ENCODE measurements around the gene CERS6.

CERS6 gene

DNA sequence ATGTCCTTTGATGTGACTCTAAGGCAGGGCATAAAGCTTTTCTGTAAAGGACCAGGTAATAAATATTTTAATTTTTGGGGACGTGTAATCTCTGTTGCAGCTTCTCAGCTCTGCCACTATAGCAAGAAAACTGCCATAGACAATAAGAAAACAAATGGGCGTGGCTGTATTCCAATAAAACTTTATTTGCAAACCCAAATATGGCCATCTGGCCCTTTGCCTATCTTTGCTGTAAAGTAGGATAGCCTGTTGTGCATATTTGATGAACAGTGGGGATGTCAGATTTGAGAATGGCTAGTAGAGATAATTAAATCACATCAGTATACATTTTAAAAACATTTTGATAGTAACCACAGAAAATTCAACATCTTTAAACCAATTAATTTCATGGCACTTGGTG is 250.7 kb downstream of the CERS6 start:
- TF ChIP-seq L3MBTL2 (conservative IDR thresholded peaks at IDR 0.05) (no peak), ELF4 (IDR thresholded peaks at IDR 0.05) (no peak), FOXK2 (IDR thresholded peaks at IDR 0.05) (no peak), LEF1 (IDR thresholded peaks at IDR 0.05; ENCODE audit: borderline replicate concordance) (no peak), ARNT (IDR thresholded peaks at IDR 0.05) (no peak)
- CTCF ChIA-PET, result interaction anchor here (0.9 kb wide), 1 partner anchor 360 kb away, joined by 5 read pairs; no protein-coding TSS in a partner anchor
- no peak for DNase-seq (ENCODE audit: extremely low spot score)
- POLR2A ChIA-PET, result no interaction called here

DNA sequence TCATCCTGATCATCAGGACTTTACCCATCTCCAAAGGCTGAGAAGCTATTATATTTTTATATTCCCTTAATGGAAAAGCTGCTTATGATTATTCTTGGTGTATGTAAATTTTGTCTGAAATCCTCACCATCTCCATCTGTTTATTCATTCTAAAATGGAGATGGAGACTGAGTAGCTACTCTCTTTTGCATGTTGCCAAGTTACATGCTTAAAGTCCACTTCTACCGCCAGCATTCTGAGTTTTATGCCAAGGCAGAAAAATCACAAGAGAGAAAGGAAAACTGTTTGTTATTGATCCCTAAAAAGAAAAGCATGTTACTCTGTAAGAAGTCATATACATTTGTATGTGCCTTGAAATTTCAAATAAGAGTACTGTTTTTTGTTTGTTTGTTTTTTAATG is 252.0 kb downstream of the CERS6 start:
- no peak for DNase-seq (ENCODE audit: extremely low spot score)
- TF ChIP-seq PKNOX1 (IDR thresholded peaks at IDR 0.05) (no peak), BHLHE40 (IDR thresholded peaks at IDR 0.05; ENCODE audit: borderline replicate concordance) (no peak), ELF4 (IDR thresholded peaks at IDR 0.05) (no peak), L3MBTL2 (conservative IDR thresholded peaks at IDR 0.05) (no peak), NFRKB (IDR thresholded peaks at IDR 0.05) (no peak), ZNF384 (IDR thresholded peaks at IDR 0.05) (no peak), SP1 (IDR thresholded peaks at IDR 0.05) (no peak), LEF1 (IDR thresholded peaks at IDR 0.05; ENCODE audit: borderline replicate concordance) (no peak), FOXM1 (IDR thresholded peaks at IDR 0.05; ENCODE audit: borderline replicate concordance) (no peak)
- ChIA-PET CTCF (no interaction called here), POLR2A (no interaction called here)

DNA sequence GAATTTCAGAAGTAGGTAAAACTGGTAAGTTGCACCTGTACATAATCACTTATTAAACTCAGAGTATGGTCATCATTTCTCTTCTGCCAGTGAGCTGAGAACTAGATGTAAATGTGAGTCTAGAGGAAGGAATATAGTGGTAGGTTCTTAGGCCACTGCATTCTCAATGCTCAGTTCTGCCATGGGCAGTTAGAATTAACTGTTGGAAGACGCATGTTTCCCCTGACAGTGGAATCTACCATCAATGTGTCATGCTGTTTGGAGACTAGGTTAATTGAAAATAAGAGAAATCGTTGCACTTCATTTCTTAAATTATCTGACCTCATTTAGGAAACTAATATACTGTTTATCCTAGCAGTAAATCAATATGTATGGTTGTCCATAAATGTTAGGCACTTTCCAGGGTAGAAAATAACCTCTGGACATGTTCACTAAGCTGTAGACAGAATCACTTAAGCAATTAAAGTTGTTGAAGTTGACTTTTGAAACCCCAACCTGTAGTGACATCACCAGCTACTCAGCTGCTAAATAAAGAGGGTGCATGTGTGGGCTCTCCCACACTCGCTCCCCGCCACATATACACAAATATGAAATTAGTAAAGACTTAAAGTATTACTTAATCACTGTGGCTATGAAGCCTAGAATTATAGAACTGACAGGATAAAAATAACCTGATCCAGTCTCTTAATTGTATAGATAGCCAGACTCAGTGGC is 254.8 kb downstream of the CERS6 start:
- ChIA-PET CTCF (interaction anchor here (0.6 kb wide), 1 partner anchor 120 kb away, joined by 3 read pairs; no protein-coding TSS in a partner anchor), POLR2A (no interaction called here)
- DNase-seq (ENCODE audit: extremely low spot score), result no peak
- TF ChIP-seq SUZ12 (IDR thresholded peaks at IDR 0.05), result no peak
- no peak for TF ChIP-seq FOXA1 (IDR thresholded peaks at IDR 0.05)
- no peak for TF ChIP-seq LEF1 (IDR thresholded peaks at IDR 0.05; ENCODE audit: borderline replicate concordance)
- no peak for TF ChIP-seq BHLHE40 (IDR thresholded peaks at IDR 0.05; ENCODE audit: borderline replicate concordance)
- no peak for TF ChIP-seq FOXK2 (IDR thresholded peaks at IDR 0.05)
- no peak for TF ChIP-seq FOXM1 (IDR thresholded peaks at IDR 0.05; ENCODE audit: borderline replicate concordance)
- TF ChIP-seq PKNOX1 (IDR thresholded peaks at IDR 0.05), result no peak
- no peak for TF ChIP-seq ZNF384 (IDR thresholded peaks at IDR 0.05)
- no peak for TF ChIP-seq HDGF (IDR thresholded peaks at IDR 0.05; ENCODE audit: borderline replicate concordance)
- TF ChIP-seq TARDBP (IDR thresholded peaks at IDR 0.05), result no peak
- TF ChIP-seq ELF4 (IDR thresholded peaks at IDR 0.05), result no peak
- no peak for TF ChIP-seq NFRKB (IDR thresholded peaks at IDR 0.05)
- no peak for TF ChIP-seq ARNT (IDR thresholded peaks at IDR 0.05)
- no peak for TF ChIP-seq SP1 (IDR thresholded peaks at IDR 0.05)
- TF ChIP-seq L3MBTL2 (conservative IDR thresholded peaks at IDR 0.05), result no peak
- TF ChIP-seq CTBP1 (IDR thresholded peaks at IDR 0.05; ENCODE audit: borderline replicate concordance), result no peak

DNA sequence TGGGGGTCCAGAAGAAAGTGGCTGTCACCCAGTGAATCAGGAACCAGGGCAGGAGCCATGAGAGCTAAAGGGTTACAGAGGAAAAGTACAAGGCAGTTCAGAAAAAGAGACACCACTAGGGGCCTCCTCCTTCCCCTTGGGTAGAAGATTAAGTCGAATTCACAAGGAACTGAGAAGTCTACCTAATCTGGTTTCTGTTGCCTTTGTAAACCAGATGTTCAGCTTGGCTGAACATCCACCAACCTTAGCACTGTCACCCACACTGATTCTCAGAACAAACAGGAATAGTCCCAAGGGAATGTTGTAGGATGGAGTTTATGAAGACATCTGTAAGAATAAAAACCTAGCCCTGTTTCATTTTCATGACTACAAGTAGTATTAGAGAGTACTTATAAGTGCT is 256.0 kb downstream of the CERS6 start:
- ChIA-PET CTCF (interaction anchor here (0.6 kb wide), 1 partner anchor 22 kb away, joined by 3 read pairs; no protein-coding TSS in a partner anchor), POLR2A (no interaction called here)
- TF ChIP-seq HDGF (IDR thresholded peaks at IDR 0.05; ENCODE audit: borderline replicate concordance), result no peak
- no peak for TF ChIP-seq PKNOX1 (IDR thresholded peaks at IDR 0.05)
- TF ChIP-seq ARNT (IDR thresholded peaks at IDR 0.05), result no peak
- TF ChIP-seq CTBP1 (IDR thresholded peaks at IDR 0.05; ENCODE audit: borderline replicate concordance), result no peak
- TF ChIP-seq FOXA1 (IDR thresholded peaks at IDR 0.05), result no peak
- TF ChIP-seq LEF1 (IDR thresholded peaks at IDR 0.05; ENCODE audit: borderline replicate concordance), result no peak
- no peak for TF ChIP-seq L3MBTL2 (conservative IDR thresholded peaks at IDR 0.05)
- no peak for TF ChIP-seq SUZ12 (IDR thresholded peaks at IDR 0.05)
- no peak for TF ChIP-seq TARDBP (IDR thresholded peaks at IDR 0.05)
- no peak for TF ChIP-seq ELF4 (IDR thresholded peaks at IDR 0.05)
- no peak for TF ChIP-seq SP1 (IDR thresholded peaks at IDR 0.05)
- TF ChIP-seq ZNF384 (IDR thresholded peaks at IDR 0.05), result no peak
- no peak for DNase-seq (ENCODE audit: extremely low spot score)

DNA sequence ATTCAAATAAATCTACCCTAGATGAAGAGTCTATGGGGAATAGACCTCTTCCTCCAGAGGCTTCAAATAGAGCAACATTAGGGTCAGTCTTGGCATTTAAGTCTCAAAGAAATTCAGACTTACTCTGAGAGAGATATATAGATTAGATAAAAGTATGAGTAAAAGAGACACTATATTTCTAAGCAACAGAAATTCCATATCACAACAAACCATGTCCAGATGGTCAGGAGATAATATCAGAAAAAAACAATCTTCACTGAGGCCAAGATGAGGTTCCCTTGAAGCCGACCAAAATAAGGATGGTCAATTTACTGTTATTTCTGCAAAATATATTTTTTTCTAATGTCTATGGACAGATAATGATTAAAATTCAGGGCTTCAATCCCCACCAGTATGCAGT is 257.3 kb downstream of the CERS6 start:
- no peak for DNase-seq (ENCODE audit: extremely low spot score)
- CTCF ChIA-PET, result interaction anchor here (0.7 kb wide), 1 partner anchor 468 kb away, joined by 4 read pairs; no protein-coding TSS in a partner anchor
- TF ChIP-seq SP1 (IDR thresholded peaks at IDR 0.05) (no peak), L3MBTL2 (conservative IDR thresholded peaks at IDR 0.05) (no peak), PKNOX1 (IDR thresholded peaks at IDR 0.05) (no peak), HDGF (IDR thresholded peaks at IDR 0.05; ENCODE audit: borderline replicate concordance) (no peak), FOXK2 (IDR thresholded peaks at IDR 0.05) (no peak), BHLHE40 (IDR thresholded peaks at IDR 0.05; ENCODE audit: borderline replicate concordance) (no peak), ZNF384 (IDR thresholded peaks at IDR 0.05) (no peak), SUZ12 (IDR thresholded peaks at IDR 0.05) (no peak), CTBP1 (IDR thresholded peaks at IDR 0.05; ENCODE audit: borderline replicate concordance) (no peak), FOXM1 (IDR thresholded peaks at IDR 0.05; ENCODE audit: borderline replicate concordance) (no peak), TARDBP (IDR thresholded peaks at IDR 0.05) (no peak), ARNT (IDR thresholded peaks at IDR 0.05) (no peak), ELF4 (IDR thresholded peaks at IDR 0.05) (no peak), FOXA1 (IDR thresholded peaks at IDR 0.05) (no peak), NFRKB (IDR thresholded peaks at IDR 0.05) (no peak), LEF1 (IDR thresholded peaks at IDR 0.05; ENCODE audit: borderline replicate concordance) (no peak)
- POLR2A ChIA-PET, result no interaction called here

Data from HEK293T (cell line).